ENCODE results near the gene CNPY4. TPM values are rescaled to one million over a fixed set of nuclear protein-coding genes. Genes with fewer than 3 reads are reported as not detected.
A peak's percentile ranks its signal among the peaks of the same experiment; 100 is the strongest.

CNPY4 gene
- total RNA-seq, 6 experiments from 2014 or later = 24.4 to 32.4 (median 26.3) TPM

DNA sequence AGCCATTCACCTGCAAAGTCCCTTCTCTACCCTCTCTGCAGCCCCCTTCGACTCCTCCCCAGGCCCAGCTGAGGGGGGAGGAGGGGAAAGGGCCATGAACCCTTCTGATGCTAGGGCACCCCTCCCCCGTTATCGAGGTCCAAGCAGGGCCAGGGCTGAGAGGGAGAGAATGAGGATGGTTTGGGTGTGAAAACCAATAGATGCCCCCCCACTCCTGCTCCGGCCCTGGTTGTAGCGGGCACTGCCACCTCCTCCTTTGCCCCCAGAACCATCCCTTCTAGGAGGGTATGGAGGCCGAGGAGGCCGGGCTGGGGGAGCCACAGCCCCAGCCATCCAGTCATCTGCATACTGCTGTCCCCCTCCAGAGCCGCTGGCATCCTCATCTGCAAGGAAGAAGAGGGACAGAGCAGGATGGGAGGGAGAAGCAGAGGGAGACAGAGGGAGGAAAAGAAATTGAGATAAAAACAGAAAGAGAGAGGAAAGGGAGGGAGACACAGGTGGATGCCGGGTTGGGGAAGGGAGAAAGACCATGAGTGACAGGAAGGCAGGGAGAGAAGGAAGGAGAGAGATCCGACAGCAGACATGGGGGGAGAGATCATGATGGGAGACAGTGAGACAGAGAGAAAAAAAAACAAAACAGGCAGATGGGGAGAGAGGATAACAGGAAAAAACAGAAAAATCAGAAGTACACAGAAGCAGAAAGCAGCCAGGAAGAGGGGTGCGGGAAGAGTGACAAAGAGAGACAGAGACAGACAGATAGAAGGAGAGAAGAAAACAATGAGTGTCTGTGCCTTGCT is 50.9 kb downstream of the CNPY4 start:
- Mint-ChIP-seq H3K27ac (no peak overlapping the region), H3K4me1 (ENCODE audit: low read depth) (peaks cover 25% of the 10 kb centered on the region)
- no peak for DNase-seq

DNA sequence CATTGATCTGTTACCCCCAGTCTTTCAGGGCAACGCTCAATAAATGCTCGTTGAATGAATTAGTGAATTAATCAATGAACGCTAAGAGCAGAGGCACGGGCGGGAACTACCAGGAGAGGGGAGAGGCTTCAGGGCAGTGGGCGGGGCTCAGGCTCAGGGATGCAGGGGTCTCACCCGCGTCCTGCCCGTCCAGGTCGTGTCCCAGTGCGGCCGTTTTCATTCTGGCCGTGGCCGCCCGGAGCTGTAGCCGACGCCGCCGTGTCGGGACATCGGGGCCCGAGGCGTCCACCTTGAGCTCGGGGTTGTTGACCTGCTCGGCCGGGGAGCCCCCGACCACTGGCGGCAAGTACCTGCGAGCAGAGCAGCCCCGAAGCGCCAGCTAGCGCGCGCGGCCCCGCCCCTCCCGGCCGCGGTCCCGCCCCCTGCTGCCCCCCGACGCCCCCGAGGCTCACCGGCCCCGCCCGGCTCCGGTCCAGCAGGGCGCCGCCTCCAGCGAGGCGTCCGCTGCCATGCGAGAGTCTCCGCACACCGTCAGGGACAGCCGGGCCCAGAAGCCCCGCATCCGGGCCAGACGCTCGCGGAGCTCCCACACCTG is 51.8 kb downstream of the CNPY4 start:
- no peaks in the 10 kb centered on the region for H3K36me3 Mint-ChIP-seq (ENCODE audit: low read depth)
- DNase-seq = no peak
- H3K27me3 Mint-ChIP-seq (ENCODE audit: insufficient read depth) = peaks cover 2% of the 10 kb centered on the region; the same call in 1 of the 2 replicates
- H3K9me3 Mint-ChIP-seq = no peaks in the 10 kb centered on the region
- H3K4me3 Mint-ChIP-seq = no peak overlapping the region; the same call in 1 of the 2 replicates
- TF ChIP-seq, protein P1, sequence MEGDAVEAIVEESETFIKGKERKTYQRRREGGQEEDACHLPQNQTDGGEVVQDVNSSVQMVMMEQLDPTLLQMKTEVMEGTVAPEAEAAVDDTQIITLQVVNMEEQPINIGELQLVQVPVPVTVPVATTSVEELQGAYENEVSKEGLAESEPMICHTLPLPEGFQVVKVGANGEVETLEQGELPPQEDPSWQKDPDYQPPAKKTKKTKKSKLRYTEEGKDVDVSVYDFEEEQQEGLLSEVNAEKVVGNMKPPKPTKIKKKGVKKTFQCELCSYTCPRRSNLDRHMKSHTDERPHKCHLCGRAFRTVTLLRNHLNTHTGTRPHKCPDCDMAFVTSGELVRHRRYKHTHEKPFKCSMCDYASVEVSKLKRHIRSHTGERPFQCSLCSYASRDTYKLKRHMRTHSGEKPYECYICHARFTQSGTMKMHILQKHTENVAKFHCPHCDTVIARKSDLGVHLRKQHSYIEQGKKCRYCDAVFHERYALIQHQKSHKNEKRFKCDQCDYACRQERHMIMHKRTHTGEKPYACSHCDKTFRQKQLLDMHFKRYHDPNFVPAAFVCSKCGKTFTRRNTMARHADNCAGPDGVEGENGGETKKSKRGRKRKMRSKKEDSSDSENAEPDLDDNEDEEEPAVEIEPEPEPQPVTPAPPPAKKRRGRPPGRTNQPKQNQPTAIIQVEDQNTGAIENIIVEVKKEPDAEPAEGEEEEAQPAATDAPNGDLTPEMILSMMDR (IDR thresholded peaks at IDR 0.05) = no peak
- no peak overlapping the region for H3K27ac Mint-ChIP-seq
- peaks cover 25% of the 10 kb centered on the region for H3K4me1 Mint-ChIP-seq (ENCODE audit: low read depth)

More for the DNA sequence above, 50.9 kb downstream of the CNPY4 start:
- H3K4me3 Mint-ChIP-seq = no peak overlapping the region; the same call in 1 of the 2 replicates
- TF ChIP-seq, protein P1 (IDR thresholded peaks at IDR 0.05) = no peak
- no peaks in the 10 kb centered on the region for H3K36me3 Mint-ChIP-seq (ENCODE audit: low read depth)
- H3K27me3 Mint-ChIP-seq (ENCODE audit: insufficient read depth) = peaks cover 2% of the 10 kb centered on the region; the same call in 1 of the 2 replicates
- no peaks in the 10 kb centered on the region for H3K9me3 Mint-ChIP-seq

DNA sequence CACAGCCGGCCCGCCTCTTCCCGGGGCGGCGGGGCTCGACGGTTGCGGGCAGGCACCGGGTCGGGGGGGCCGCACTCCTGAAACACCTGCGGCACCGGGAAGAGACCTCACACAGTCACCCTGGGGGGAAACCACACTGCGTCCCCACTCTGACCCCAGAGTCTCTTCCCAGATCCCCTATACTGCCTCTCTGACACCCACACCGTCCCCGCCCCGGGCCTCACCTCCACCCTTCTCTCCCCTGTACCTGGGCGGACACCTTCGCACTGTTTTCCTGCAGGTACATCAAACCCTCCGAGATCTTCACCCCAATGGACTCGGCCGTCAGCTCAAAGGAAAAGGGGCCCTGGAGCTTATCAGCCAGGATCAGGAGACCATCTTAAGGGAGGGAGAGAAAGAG is 52.4 kb downstream of the CNPY4 start:
- no peaks in the 10 kb centered on the region for H3K9me3 Mint-ChIP-seq
- H3K4me3 Mint-ChIP-seq = no peak overlapping the region
- DNase-seq = no peak
- H3K36me3 Mint-ChIP-seq (ENCODE audit: low read depth) = no peaks in the 10 kb centered on the region
- TF ChIP-seq, protein P1 (IDR thresholded peaks at IDR 0.05) = no peak
- H3K27me3 Mint-ChIP-seq (ENCODE audit: insufficient read depth) = peaks cover 5% of the 10 kb centered on the region
- H3K4me1 Mint-ChIP-seq (ENCODE audit: low read depth) = peaks cover 25% of the 10 kb centered on the region
- H3K27ac Mint-ChIP-seq = no peak overlapping the region

DNA sequence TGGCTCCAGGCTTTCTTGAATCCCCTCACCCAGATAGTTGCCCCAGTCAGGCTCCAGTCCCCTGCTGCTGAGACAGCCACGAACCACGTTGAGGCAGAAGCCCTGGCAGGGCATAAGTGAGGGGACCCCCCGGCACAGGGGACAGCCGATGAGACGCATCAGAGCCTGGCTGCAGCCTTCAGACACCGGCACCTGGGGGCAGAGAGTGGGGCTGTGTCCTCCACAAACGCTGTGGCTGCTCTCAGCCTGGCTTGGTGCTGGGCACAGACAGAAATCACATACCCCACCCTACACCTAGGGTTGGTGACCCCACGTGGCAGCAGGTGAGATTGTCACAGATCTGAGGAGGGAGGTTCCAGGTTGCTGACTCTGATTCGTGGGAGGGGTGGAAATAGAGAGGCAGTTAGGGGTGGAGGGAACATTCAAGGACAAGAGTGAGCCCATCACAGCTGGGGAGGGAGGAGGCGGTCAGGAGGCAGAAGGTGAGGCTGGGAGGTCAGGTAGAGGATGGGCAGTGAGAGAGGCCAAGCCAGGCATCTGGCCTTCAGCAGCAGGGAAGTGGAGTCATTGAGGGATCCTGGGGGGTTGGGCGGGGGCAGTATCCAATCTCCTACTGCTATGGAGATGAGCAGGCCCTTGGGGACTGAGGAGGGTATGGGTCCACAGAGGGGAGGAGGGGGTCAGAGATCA is 54.5 kb downstream of the CNPY4 start:
- H3K4me3 Mint-ChIP-seq = no peak overlapping the region
- no peaks in the 10 kb centered on the region for H3K9me3 Mint-ChIP-seq
- TF ChIP-seq, protein P1 (IDR thresholded peaks at IDR 0.05) = no peak
- no peak overlapping the region for H3K27ac Mint-ChIP-seq
- H3K27me3 Mint-ChIP-seq (ENCODE audit: insufficient read depth) = peaks cover 5% of the 10 kb centered on the region
- H3K4me1 Mint-ChIP-seq (ENCODE audit: low read depth) = peaks cover 7% of the 10 kb centered on the region
- H3K36me3 Mint-ChIP-seq (ENCODE audit: low read depth) = no peaks in the 10 kb centered on the region
- no peak for DNase-seq

DNA sequence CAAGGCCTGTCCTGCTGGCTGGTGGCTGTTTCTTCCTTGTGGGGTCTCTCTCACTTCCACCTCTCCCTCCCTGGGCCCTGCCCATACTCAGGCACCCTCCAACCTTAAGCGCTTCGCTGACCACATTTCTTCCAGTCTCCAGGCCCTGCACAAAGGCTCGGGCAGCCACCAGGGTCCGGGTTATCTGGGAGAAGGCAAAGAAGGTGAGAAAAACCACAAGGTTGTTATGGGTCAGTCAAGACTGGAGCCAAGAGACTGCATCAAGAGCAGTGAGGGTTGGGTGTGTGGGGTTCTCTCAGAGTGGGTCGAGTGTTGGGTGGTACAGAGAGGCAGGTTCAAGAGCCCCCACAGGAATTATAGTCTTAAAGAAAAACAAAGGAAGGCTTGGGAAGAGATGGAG is 55.1 kb downstream of the CNPY4 start:
- Mint-ChIP-seq H3K4me1 (ENCODE audit: low read depth) (peaks cover 7% of the 10 kb centered on the region), H3K36me3 (ENCODE audit: low read depth) (no peaks in the 10 kb centered on the region), H3K27ac (no peak overlapping the region), H3K27me3 (ENCODE audit: insufficient read depth) (peaks cover 5% of the 10 kb centered on the region), H3K9me3 (no peaks in the 10 kb centered on the region), H3K4me3 (no peak overlapping the region)
- TF ChIP-seq, protein P1 (IDR thresholded peaks at IDR 0.05) = no peak
- DNase-seq = no peak

Small RNAs within 50 kb of the gene (microRNA-seq; reads per million reads assigned to microRNA genes)
- 1,269 reads per million, percentile 76 among the genes with 10 or more reads in this experiment for gene MIR106B
- gene MIR25 = 262 reads per million, percentile 60 among the genes with 10 or more reads in this experiment
- gene MIR4658 = not detected
- 3,499 reads per million, percentile 86 among the genes with 10 or more reads in this experiment for gene MIR93

Other genes starting within 250 kb of the CNPY4 start
- gene OR2AE1, start 242.6 kb upstream of the CNPY4 start, total RNA-seq (2021; fragmentation: NEBNext Ultra II Directional; extraction: Animal tissue kit (Norgen Biotek cat#: 25700)) = not detected
- gene TRIM4, start 200.1 kb upstream of the CNPY4 start, total RNA-seq (2021; fragmentation: NEBNext Ultra II Directional; extraction: Animal tissue kit (Norgen Biotek cat#: 25700)) = 10 to 100 TPM; 22.0 to 24.6 (median 22.9) TPM
- gene GJC3, start 190.0 kb upstream of the CNPY4 start, total RNA-seq (2021; fragmentation: NEBNext Ultra II Directional; extraction: Animal tissue kit (Norgen Biotek cat#: 25700)) = not detected
- not detected for gene AZGP1, start 143.6 kb upstream of the CNPY4 start, total RNA-seq (2021; fragmentation: NEBNext Ultra II Directional; extraction: Animal tissue kit (Norgen Biotek cat#: 25700))
- 10 to 100 TPM; 55.9 to 77.4 (median 63.1) TPM for gene ZKSCAN1, start 104.0 kb upstream of the CNPY4 start, total RNA-seq (2021; fragmentation: NEBNext Ultra II Directional; extraction: Animal tissue kit (Norgen Biotek cat#: 25700))
- gene ZSCAN21, start 69.9 kb upstream of the CNPY4 start, total RNA-seq (2021; fragmentation: NEBNext Ultra II Directional; extraction: Animal tissue kit (Norgen Biotek cat#: 25700)) = 1 to 10 TPM; 8.2 to 9.8 (median 9.2) TPM
- 10 to 100 TPM; 16.5 to 19.4 (median 18.3) TPM for gene ZNF3, start 37.9 kb upstream of the CNPY4 start, total RNA-seq (2021; fragmentation: NEBNext Ultra II Directional; extraction: Animal tissue kit (Norgen Biotek cat#: 25700))
- gene COPS6, start 30.7 kb upstream of the CNPY4 start, total RNA-seq (2021; fragmentation: NEBNext Ultra II Directional; extraction: Animal tissue kit (Norgen Biotek cat#: 25700)) = 100 to 1,000 TPM; 253 to 334 (median 302) TPM
- gene MCM7, start 18.2 kb upstream of the CNPY4 start, total RNA-seq (2021; fragmentation: NEBNext Ultra II Directional; extraction: Animal tissue kit (Norgen Biotek cat#: 25700)) = 100 to 1,000 TPM in 5 of 6 experiments, 10 to 100 TPM in 1; 70.9 to 139 (median 124) TPM
- 10 to 100 TPM; 20.2 to 24.5 (median 21.9) TPM for gene AP4M1, start 18.0 kb upstream of the CNPY4 start, total RNA-seq (2021; fragmentation: NEBNext Ultra II Directional; extraction: Animal tissue kit (Norgen Biotek cat#: 25700))
- gene TAF6, start 276 bp upstream of the CNPY4 start, total RNA-seq (2021; fragmentation: NEBNext Ultra II Directional; extraction: Animal tissue kit (Norgen Biotek cat#: 25700)) = 10 to 100 TPM; 66.4 to 78.6 (median 77.4) TPM
- 1 to 10 TPM; 2.3 to 3.0 (median 2.5) TPM for gene MBLAC1, start 7.3 kb downstream of the CNPY4 start, total RNA-seq (2021; fragmentation: NEBNext Ultra II Directional; extraction: Animal tissue kit (Norgen Biotek cat#: 25700))
- 100 to 1,000 TPM in 5 of 6 experiments, 10 to 100 TPM in 1; 99.5 to 137 (median 110) TPM for gene LAMTOR4, start 29.3 kb downstream of the CNPY4 start, total RNA-seq (2021; fragmentation: NEBNext Ultra II Directional; extraction: Animal tissue kit (Norgen Biotek cat#: 25700))
- 10 to 100 TPM; 19.1 to 23.4 (median 21.7) TPM for gene TRAPPC14, start 39.1 kb downstream of the CNPY4 start, total RNA-seq (2021; fragmentation: NEBNext Ultra II Directional; extraction: Animal tissue kit (Norgen Biotek cat#: 25700))
- gene GAL3ST4, start 49.0 kb downstream of the CNPY4 start, total RNA-seq (2021; fragmentation: NEBNext Ultra II Directional; extraction: Animal tissue kit (Norgen Biotek cat#: 25700)) = 1 to 10 TPM; 5.1 to 8.6 (median 7.1) TPM
- 1 to 10 TPM in 3 of 6 experiments, under 1 TPM in 3; 0.57 to 1.4 (median 0.86) TPM for gene GPC2, start 57.7 kb downstream of the CNPY4 start, total RNA-seq (2021; fragmentation: NEBNext Ultra II Directional; extraction: Animal tissue kit (Norgen Biotek cat#: 25700))
- under 1 TPM; 0.24 to 0.91 (median 0.43) TPM for gene STAG3, start 58.3 kb downstream of the CNPY4 start, total RNA-seq (2021; fragmentation: NEBNext Ultra II Directional; extraction: Animal tissue kit (Norgen Biotek cat#: 25700))
- under 1 TPM in 4 of 6 experiments, not detected in 2; 0.51 to 0.87 (median 0.61) TPM for gene PVRIG, start 100.3 kb downstream of the CNPY4 start, total RNA-seq (2021; fragmentation: NEBNext Ultra II Directional; extraction: Animal tissue kit (Norgen Biotek cat#: 25700))
- gene SPDYE3, start 188.1 kb downstream of the CNPY4 start, total RNA-seq (2021; fragmentation: NEBNext Ultra II Directional; extraction: Animal tissue kit (Norgen Biotek cat#: 25700)) = not detected
- 10 to 100 TPM in 4 of 6 experiments, 1 to 10 TPM in 2; 7.0 to 12.6 (median 10.6) TPM for gene PILRB, start 238.5 kb downstream of the CNPY4 start, total RNA-seq (2021; fragmentation: NEBNext Ultra II Directional; extraction: Animal tissue kit (Norgen Biotek cat#: 25700))

Measured in HFFc6 (cell line).